ENCODE measurements around the gene CRYGN. TPM values are rescaled to one million over a fixed set of nuclear protein-coding genes. Genes with fewer than 3 reads are reported as not detected.

Gene CRYGN
- total RNA-seq, 2 donors from 2014 or later = 0.15 TPM; not detected in 1

DNA sequence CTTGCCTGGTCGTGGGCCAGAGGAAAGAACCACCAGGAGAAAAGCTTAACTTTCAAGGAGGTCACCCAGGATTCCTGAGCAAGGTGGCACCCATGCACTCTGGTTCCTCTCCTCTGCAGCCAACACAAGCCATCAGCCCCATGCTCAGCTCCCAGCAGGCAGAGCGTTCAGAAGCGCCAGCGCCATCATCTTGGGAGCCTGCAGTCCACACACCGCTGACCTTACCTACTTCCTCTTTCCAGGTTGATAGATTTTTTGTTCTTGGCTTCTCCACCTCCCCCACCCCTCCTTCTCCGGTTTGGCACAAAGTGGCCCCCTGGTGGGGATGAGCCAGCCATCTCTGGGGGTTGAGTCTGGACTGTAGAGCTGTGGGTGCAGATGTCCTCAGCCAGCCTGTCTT, 28.4 kb downstream of the CRYGN start:
- DNase-seq (no peak), ATAC-seq (no peak)
- intact Hi-C loops (cut with DNase I, micrococcal nuclease) = no loop called here

GRCh38 chr7:151410405-151411390, 29.2 kb downstream of the CRYGN start:
- ATAC-seq (no peak), DNase-seq (no peak)
- intact Hi-C loops (cut with DNase I, micrococcal nuclease) = no loop called here

DNA sequence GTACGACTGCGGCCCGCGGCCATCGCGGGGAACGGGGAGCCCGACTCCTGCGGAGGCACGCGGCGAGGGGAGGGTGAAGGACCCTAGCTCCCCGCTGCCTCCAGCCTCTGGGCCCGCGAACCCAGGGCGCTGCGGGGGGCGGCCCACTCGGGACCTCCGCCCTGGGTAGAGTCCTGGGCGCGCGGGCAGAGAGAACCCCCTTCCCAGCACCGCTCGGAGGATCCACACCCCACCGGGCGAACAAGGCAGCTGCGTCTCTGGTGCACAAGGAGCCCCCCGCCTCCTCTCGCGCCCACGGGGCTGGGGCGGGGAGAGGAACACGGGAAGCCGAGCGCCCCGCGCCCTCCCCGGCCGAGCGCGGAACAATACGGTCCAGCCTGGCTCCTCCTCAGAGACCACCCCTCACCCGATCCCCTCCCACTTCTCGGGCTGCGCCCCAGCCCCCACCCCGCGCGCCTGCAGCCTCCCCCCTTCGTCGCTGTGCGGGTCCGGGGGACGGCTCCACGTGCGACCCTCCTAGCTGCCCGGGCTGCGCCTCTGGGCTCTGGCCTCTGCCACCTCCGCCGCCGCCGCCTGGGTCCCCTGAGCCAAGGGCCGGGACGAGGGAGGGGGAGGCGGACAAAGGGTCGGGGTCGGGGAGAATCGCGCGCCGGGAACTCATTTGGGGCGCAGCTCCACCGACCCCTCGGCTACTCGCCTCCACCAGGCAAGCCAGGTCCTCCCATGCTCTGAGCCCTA, 30.1 kb downstream of the CRYGN start, which contains the start of gene WDR86:
WDR86 (minus strand) TSS at position 372 of the 738 bp plus-strand sequence. CDS start 449 bp downstream, outside the sequence.
- no peak for ATAC-seq
- no peak for DNase-seq
- intact Hi-C loops (cut with DNase I, micrococcal nuclease) = no loop called here

DNA sequence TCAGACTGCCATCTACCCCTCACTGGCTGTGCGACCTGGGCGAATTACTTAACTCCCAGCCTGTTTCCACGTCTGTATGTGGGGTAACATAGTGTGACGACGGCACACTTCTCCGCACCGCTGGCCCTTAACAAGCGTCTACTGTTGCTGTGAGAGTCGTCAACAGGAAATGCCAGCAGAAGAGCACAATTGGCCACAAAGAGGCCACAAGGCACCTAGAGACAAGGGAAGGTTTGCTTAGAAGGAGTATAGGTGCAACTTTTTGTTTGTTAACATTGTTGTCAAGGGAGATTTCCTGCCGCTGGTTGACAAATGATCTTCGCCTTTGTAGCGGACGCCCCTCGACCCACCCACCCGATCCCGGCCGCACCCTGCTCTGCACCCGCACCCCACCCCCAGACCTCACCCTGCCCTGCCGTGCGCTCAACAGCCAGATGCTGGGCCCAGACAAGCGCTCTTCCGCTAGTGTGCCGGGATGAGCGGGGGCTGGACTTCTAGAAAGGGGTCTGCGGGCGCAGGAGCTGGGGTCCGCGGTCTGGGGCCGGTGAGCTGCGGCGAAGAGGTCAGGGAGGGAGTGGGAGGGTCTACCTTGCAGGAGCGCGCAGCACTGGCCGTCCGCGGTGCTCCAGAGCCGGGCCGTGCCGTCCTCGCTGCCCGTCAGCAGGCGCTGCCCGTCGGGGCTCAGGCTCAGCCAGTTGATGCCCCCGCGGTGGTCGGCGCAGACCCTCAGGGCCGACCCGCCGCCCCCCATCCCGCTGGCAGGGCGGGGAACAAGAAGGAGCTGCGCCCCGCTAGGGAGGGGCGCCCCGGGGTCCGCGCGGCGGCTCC, 30.9 kb downstream of the CRYGN start:
- ATAC-seq = peak; percentile 33
- no peak for DNase-seq

DNA sequence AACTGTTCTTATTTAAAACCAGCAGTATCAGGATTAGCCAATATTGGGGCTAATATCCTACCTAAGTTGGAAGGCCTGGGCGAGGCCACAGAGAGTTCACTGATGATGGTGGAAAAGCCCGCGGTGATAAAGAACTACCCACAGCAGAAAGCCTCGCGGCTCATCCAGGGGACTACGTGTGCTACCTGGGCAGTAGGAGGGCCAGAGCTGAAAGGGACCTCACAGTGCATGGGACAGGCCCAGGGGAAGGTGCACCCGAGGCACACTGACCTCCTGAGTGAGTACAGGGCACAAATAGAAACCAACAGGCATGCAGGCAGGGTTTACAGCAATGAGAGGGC, 31.5 kb downstream of the CRYGN start:
- no peak for ATAC-seq

More for the DNA sequence above, 30.9 kb downstream of the CRYGN start:
- intact Hi-C loops (cut with DNase I, micrococcal nuclease) = no loop called here

DNA sequence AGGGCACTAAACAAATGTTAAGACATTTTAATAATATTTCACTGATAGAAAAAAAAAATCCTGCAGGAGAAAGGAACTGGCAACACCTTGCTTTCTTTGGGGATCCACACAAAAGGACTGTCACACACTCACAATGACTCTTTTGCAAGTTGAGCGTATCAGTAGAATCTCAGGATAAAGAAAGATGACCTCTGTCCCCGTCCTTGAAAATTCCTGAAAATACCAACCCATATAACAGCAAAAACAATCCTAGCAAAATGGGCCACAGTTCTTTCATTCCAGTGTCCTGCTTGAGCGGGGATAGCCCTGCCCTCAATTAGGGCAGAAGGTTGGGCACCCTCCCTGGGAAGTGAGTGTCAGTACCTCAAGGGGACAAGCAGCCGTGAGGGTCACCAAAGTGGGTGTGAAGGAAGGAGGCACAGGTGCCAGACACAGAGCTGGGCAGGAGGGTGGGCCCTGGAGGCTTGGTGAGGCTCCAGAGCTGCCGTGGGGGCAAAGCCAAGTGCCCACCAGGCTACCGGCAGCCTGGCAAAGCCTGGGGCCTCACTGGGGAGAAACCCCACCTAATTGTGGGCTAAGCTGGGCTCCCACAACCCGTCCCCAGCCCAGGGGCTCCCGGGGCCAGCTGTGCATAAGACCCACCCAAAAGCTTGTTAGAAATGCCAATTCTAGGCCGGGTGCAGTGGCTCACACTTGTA, 32.9 kb downstream of the CRYGN start:
- intact Hi-C loops (cut with DNase I, micrococcal nuclease) = no loop called here
- no peak for DNase-seq
- ATAC-seq = no peak

More for the DNA sequence above, 31.5 kb downstream of the CRYGN start:
- no peak for DNase-seq
- intact Hi-C loops (cut with DNase I, micrococcal nuclease) = no loop called here

DNA sequence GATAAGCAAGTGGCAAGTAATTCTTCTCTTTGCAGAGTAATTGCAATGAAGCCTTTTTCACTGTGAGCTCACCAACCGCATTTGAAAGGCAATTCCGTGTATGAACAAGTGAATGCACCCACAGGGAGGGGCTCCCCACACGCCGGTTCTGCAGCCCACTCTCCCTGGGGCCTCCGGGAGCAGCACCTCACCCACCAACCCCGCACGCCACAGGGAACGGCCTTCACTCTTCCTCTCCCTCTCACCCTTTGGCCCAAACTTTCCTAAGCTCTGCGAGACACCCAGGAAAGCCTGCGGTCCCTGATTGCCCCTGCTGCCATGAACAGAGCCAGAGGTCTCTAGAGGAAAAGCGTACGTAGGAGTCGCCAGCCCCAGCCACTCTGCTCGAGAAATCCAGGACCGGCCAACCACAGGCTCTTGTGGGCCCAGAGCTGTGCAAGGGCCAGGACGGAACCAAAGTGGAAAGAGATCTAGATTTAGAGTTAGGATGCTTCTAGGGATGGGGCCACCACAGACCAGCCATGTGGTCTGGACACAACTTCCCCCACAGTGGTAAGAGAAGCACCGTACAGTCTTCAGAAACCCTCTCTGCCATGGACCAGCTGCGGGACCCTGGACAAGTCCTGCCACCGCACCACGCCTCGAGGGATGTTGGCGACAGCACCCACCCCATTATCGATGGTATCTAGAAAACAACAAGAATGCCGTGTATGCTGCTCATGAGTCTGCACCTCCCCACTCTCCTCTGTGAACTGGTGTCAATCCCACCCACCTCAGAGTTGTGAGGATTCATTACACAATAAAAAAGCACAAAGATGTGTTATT, 33.7 kb downstream of the CRYGN start:
- DNase-seq = no peak
- intact Hi-C loops (cut with DNase I, micrococcal nuclease) = no loop called here

DNA sequence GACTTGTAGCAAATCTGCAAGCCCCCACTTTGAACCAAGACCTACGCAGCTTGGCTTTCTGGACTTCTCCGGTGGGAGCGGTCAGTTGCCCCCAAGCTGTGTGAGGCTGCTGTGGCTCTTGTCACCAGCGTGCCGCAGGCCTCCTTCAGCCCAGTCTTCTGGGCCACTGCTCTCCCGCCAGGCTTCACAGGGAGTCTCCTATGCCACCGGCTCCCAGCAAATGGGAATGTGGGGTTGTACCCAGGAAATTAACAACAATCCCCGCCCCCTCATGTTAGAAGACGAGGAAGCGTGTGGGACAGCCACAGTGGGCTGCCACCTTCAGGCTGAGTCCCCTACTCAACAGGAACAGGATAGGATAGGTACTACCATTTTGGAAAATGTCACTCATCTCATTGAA, 34.4 kb downstream of the CRYGN start:
- intact Hi-C loops (cut with DNase I, micrococcal nuclease) = no loop called here
- no peak for ATAC-seq
- DNase-seq = no peak

More for the DNA sequence above, 33.7 kb downstream of the CRYGN start:
- no peak for ATAC-seq

GRCh38 chr7:151405056-151405455, 34.9 kb downstream of the CRYGN start:
- ATAC-seq (no peak), DNase-seq (no peak)
- intact Hi-C loops (cut with DNase I, micrococcal nuclease) = no loop called here

DNA sequence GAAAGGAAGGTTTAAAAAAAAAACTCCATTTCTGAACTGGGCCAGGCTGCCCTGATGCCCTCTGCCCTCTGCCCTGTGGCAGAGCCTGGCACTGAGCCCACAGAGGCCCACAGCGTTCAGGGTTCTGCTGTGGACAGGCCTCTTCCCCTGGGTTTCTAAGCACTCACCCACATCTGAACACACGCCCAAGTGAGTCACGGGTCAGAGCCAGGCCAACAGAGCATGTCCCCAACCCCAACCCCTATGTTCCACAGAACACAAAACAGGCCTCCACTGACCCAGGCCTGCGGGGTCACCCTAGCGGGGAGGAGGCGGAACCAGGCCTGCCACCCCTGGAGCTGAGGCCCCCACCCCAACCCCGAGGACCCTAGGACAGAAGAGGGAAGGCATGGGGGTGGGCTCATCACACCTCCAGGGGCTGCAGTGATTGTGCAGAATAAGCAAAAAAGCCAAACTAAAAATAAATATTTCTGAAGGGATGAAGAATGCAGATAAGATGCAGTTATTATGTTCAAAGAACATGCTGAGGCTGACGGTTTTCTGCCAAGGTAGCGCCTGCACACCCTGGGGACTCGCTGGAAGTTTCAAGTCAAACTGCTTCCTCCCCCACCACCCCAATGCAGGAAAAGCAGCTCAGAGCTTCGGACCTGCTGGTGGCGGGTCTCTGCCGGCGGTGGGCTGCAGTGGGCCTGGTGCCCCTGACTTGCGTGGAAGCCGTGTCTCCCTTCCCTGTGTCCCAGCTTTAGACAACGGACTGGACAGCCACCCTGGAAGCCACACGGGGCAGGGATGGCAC, 35.5 kb downstream of the CRYGN start:
- peak; percentile 41 for ATAC-seq
- intact Hi-C loops (cut with DNase I, micrococcal nuclease) = no loop called here
- DNase-seq = no peak

DNA sequence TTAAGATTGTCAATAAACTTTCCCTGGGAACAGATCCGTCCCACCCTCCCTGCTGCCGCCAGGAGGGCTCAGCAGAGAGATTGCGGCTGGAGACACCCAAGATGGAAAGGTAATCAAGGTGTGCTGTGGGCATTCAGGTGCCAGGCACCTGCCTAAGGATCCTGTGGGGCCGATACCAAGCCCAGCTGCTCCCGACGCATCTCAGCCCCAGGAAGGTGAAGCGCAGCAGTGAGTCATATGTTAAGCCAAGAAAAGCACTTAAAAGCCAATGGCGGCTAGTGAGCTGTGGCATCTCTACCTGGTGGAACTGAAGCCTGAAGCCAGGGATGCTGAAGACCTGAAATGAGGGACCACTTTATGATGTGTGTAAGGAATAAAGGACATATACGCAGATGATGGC, 36.2 kb downstream of the CRYGN start:
- intact Hi-C loops (cut with DNase I, micrococcal nuclease) = no loop called here
- ATAC-seq (no peak), DNase-seq (no peak)

- DNase-seq = no peak
- ATAC-seq = no peak
- intact Hi-C loops (cut with DNase I, micrococcal nuclease) = no loop called here
Observed at GRCh38 chr7:151402029-151402835, 37.7 kb downstream of the CRYGN start.

GRCh38 chr7:151400626-151401315, 39.2 kb downstream of the CRYGN start:
- ATAC-seq (no peak), DNase-seq (no peak)
- intact Hi-C loops (cut with DNase I, micrococcal nuclease) = no loop called here

- intact Hi-C loops (cut with DNase I, micrococcal nuclease) = no loop called here
- ATAC-seq (no peak), DNase-seq (no peak)
Observed at GRCh38 chr7:151399906-151400305, 40.0 kb downstream of the CRYGN start.

- no peak for ATAC-seq
- intact Hi-C loops (cut with DNase I, micrococcal nuclease) = no loop called here
- DNase-seq = no peak
Observed at GRCh38 chr7:151399305-151399601, 40.7 kb downstream of the CRYGN start.
